Embryonic facial prominence (tissue), 1 donor: Measurements from ENCODE around the gene GRN.
"Not testable (repeated sequence)": the region's sequence is repeated elsewhere in the genome, so short reads cannot be mapped to it uniquely, and the experiment has no call there.

Experiments
- DNase-seq: peaks from one replicate; pipeline ENCODE4 v3.0.0-alpha.2; 2016; ENCODE audit errors: extremely low spot score

Gene GRN

GRCh38 chr17:44383363-44383762, 38.3 kb downstream of the GRN start:
- DNase-seq, result no peak

DNA sequence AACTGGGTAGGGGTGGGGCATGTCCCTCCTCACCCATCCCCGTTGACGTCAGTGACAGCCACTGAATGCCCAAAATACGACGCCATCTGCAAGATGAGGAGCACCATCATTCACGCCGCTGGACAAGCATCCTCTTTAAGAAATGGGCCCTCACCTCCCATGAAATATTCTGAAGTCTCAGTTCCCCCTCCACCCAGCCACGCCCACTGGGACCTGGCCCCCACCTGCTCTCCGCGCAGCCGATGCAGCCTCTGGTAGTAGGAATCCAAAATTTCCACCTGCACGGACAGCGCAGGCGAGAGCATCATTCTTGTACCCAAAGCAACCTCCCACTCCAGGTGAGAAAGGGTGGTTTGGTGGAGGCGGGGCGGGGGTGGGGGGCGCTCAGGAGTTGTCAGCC, 38.8 kb downstream of the GRN start:
- DNase-seq, result no peak

- peak; percentile 35 for DNase-seq
These were observed 39.2 kb downstream of the GRN start for GRCh38 chr17:44384281-44384822.

DNA sequence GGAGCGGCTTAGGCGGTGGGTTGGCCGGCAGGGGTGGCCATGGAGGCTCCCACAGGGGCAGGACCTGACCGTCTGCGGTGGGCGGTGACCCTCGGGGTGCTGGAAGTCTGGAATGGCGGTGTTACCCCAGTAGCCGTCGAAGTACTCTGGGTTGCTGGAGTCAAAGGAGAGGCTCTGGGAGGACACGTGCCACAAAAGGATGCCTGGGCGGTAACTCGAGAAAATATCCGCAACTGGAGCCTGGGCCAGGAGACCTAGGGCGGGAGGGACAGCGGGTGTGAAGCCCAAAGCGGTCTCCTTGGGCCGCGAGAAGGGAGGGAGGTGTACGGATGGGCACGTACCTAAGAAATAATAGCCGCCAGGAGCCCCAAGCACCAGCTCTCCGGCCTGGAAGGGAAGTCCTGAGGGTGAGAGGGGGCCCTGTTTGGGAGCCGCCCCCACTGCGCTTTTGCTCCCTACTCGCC, 39.8 kb downstream of the GRN start:
- DNase-seq, result no peak

GRCh38 chr17:44385287-44386181, 40.4 kb downstream of the GRN start:
- peak; percentile 65 for DNase-seq

- no peak for DNase-seq
These were observed 41.1 kb downstream of the GRN start for GRCh38 chr17:44386182-44386525.

- DNase-seq, result no peak
These were observed 42.7 kb downstream of the GRN start for GRCh38 chr17:44387804-44388203.

- DNase-seq, result no peak
These were observed 44.2 kb downstream of the GRN start, which contains the start of gene ITGA2B for GRCh38 chr17:44389281-44389680. Gene ITGA2B, minus strand, starts transcription at chr17:44389649. Its CDS starts 176 bp downstream, at chr17:44389473.

- no peak for DNase-seq
These were observed 44.7 kb downstream of the GRN start for GRCh38 chr17:44389723-44390202.

DNA sequence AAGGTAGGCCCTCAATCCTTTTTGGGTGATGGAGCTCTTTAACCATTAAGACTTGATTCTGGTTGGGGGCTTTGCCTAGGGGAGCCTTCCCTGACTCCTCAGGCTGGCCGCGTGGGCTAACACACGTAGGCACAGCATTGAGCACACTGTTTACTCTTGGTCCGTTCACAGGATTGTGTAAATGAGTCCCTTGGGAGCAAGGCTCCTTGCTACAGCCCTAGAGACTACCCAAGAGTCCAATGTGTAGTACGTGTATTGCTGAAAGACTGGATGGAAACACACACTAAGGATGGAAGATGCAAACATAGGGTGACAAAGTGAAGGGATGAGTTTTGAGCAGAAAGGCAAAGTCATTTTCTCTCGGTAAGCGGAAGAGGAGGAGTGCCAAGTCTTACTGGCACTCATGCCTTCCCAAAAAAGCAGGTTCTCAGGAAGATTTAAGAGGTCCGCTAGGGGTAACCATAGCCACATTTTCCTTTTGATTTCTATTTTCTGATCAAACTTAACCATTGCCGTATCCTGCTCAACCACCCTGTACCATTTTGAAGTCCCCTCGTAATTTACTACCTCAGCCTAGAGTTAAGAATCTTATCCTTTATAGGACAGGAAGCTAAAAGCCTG, 45.3 kb downstream of the GRN start:
- DNase-seq, result no peak

GRCh38 chr17:44394112-44394511, 49.0 kb downstream of the GRN start:
- DNase-seq, result not testable (repeated sequence)

DNA sequence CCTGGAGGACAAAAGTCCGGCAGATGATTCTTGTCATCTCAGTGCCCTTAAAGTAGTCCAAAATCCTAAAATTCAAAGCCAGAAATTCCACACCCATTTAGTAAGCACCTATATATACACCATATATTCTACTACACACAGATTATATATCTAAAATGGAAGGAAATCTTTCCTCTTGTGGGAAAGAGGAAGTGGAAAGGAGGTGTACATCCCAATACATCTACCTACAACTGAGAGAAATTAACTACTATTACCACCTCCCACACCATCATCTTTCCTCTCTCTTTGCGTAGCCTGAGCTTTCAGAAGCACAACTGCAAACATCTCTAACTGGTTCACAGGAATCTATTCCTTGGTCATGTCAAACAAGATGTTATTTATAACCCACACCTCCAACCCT, 49.7 kb downstream of the GRN start:
- DNase-seq, result no peak

GRCh38 chr17:44396946-44397345, 51.8 kb downstream of the GRN start:
- no peak for DNase-seq

DNA sequence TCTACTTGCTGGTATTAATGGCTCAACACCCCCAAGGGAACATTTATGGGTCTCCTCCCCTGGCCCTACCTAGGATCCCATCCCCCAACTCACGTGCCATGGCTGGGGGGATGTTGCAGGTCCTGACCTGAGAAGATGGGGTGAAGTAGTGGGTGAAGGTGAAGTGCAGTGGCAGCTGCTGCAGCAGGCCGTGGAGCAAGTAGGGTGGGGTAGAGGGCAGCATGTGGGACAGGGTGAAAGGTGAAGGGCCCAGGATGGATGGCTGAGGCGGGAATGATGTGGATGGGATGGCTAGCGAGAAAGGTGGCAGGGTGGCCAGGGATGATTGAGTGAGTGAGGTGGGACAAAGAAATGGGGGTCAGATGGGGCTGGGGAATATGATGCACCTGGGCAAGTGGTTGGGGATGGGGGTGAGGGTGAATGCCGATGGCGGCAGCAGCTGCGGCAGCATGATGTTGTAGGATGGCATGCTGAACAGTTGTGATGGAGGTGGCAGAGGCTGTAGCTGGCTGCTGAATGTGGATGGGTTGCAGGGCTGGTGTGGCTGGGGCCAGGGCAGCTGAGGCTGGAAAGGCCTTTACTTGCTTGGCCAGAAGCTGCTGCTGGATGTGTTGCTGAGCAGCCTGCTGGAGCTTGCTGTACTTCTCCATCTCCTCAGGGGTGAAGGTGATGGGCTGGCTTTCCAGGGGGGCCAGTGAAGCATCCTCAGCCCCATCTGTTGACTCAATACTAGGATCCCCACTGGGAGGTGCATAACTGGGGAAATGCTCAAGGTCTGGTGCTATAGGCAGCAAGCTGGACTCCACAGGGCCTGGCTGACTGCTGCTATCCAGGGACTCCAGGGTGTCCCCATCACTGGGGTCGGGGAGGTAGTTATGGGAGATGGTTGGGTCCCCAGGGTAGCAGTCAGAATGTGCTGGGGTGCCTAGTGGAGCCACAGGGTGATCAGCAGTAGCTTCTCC, 52.7 kb downstream of the GRN start:
- DNase-seq, result no peak

- no peak for DNase-seq
These were observed 53.9 kb downstream of the GRN start for GRCh38 chr17:44398692-44399691.

DNA sequence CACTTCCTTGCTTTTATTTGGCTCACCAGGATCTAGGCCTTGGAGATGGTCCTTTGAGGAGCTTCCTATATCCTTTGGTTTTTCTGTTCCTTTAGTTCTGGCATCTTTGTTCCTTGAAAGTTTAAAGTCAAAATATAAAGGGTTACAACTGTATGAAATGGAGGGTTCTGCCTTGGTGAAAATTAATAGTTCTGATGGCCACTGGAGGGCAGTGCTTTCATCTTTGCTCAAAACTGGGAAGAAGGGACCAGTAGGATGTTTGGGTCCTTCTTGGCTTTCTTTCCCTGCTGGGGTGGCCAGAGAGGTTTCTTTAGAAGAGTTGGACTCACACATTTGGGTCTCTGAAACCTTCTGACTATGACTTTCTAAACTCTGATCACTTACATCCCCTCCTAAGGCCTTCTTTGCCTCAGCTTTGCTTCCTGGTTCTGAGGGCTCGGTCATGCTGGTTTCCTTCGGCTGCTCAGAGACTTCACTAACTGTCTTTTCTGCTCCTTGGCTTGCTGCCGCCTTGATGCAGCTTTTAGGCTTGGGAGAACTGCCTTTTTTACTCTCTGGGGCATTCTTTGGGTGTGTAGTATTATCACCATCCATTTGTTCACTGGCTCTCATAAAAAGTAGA, 55.2 kb downstream of the GRN start:
- DNase-seq, result no peak
